DND-41 (cell line): Measurements from ENCODE around the gene GCN1.

Experiments
- ATAC-seq: fragments of 200-7000 bp; cut with Tn5 transposase; 3 replicates; pipeline ENCODE4 v1.9.1; 2021; ENCODE audit warnings: low read depth; ENCODE audit not compliant: insufficient read depth
- DNase-seq: peaks from one replicate; pipeline ENCODE4 v3.0.0-alpha.2; 2020
- H2AFZ ChIP-seq: 2 replicates; pipeline ENCODE4 v1.6.0; 2012; ENCODE audit warnings: low read depth, low read length
- H3K27ac ChIP-seq: 2 replicates; pipeline ENCODE4 v1.5.1; 2012; ENCODE audit warnings: low read length, inconsistent platforms
- H3K27me3 ChIP-seq: fragments of 200-600 bp; sonication (generic); 2 replicates; pipeline ENCODE4 v1.6.0; 2012; ENCODE audit warnings: low read length, mild to moderate bottlenecking, inconsistent platforms; ENCODE audit not compliant: insufficient read depth, poor library complexity
- H3K36me3 ChIP-seq: 2 replicates; pipeline ENCODE4 v1.5.1; 2012; ENCODE audit warnings: low read length, inconsistent platforms; ENCODE audit not compliant: insufficient read depth
- H3K4me1 ChIP-seq: 2 replicates; pipeline ENCODE4 v1.5.1; 2012; ENCODE audit warnings: mild to moderate bottlenecking, low read length; ENCODE audit not compliant: insufficient read depth
- H3K4me2 ChIP-seq: 2 replicates; pipeline ENCODE4 v1.6.0; 2012; ENCODE audit warnings: mild to moderate bottlenecking, moderate library complexity, low read length, inconsistent platforms; ENCODE audit not compliant: insufficient read depth
- H3K4me3 ChIP-seq, 2 experiments: fragments of 200-600 bp in 1 of 2; shearing (Covaris generic) in 1 of 2; 2 replicates each; pipeline ENCODE4 v1.5.1; 2012 to 2016; ENCODE audit warnings: inconsistent platforms in 2 of 2, low read length in 2 of 2, mild to moderate bottlenecking in 2 of 2, low read depth in 1 of 2, moderate library complexity in 1 of 2
- H3K79me2 ChIP-seq: 2 replicates; pipeline ENCODE4 v1.6.0; 2012; ENCODE audit warnings: low read length, inconsistent platforms; ENCODE audit not compliant: insufficient read depth
- H3K9ac ChIP-seq: 2 replicates; pipeline ENCODE4 v1.6.0; 2012; ENCODE audit warnings: low read depth, mild to moderate bottlenecking, inconsistent platforms, low read length, moderate library complexity
- H3K9me3 ChIP-seq: 2 replicates; pipeline ENCODE4 v1.5.1; 2012; ENCODE audit warnings: low read length, moderate library complexity, mild to moderate bottlenecking, inconsistent platforms; ENCODE audit not compliant: insufficient read depth, severe bottlenecking
- H4K20me1 ChIP-seq: 2 replicates; pipeline ENCODE4 v1.6.0; 2012; ENCODE audit warnings: low read length; ENCODE audit not compliant: insufficient read depth
- EZH2 ChIP-seq: IDR thresholded peaks from 3 replicates; pipeline ENCODE4 v1.6.1; 2012; ENCODE audit warnings: borderline replicate concordance, low read depth, mild to moderate bottlenecking, moderate library complexity, low read length, inconsistent platforms; ENCODE audit not compliant: severe bottlenecking
- TF ChIP-seq, protein P1 (sequence below): IDR thresholded peaks from 2 replicates; pipeline ENCODE4 v1.5.1; 2012; ENCODE audit warnings: borderline replicate concordance, low read length, moderate library complexity, mild to moderate bottlenecking; ENCODE audit not compliant: poor library complexity, severe bottlenecking; ENCODE audit errors: extremely low read depth

Gene GCN1

DNA sequence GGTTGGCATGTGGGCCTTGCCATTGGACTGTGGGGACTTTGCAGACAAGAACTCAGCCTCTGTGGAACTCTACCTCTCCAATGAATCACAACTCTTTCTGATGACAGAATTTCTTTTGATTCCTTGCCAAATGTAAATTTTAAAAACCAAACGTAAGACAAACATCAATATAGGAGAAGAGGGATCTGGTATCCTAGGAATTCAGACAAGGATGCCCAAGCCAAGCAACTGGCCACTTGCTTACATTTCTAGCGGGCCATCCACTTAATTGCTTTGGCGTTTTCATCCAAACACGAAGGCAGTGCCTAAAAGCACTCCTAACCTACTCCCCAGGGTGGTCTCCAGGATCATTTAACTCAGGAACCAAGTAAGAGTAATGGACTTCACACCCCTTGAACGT, 54.6 kb downstream of the GCN1 start:
- TF ChIP-seq, protein P1, sequence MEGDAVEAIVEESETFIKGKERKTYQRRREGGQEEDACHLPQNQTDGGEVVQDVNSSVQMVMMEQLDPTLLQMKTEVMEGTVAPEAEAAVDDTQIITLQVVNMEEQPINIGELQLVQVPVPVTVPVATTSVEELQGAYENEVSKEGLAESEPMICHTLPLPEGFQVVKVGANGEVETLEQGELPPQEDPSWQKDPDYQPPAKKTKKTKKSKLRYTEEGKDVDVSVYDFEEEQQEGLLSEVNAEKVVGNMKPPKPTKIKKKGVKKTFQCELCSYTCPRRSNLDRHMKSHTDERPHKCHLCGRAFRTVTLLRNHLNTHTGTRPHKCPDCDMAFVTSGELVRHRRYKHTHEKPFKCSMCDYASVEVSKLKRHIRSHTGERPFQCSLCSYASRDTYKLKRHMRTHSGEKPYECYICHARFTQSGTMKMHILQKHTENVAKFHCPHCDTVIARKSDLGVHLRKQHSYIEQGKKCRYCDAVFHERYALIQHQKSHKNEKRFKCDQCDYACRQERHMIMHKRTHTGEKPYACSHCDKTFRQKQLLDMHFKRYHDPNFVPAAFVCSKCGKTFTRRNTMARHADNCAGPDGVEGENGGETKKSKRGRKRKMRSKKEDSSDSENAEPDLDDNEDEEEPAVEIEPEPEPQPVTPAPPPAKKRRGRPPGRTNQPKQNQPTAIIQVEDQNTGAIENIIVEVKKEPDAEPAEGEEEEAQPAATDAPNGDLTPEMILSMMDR, result no peak
- TF ChIP-seq EZH2, result no peak
- DNase-seq, result no peak
- no peaks in the 10 kb centered on the region for H3K4me1 ChIP-seq

DNA sequence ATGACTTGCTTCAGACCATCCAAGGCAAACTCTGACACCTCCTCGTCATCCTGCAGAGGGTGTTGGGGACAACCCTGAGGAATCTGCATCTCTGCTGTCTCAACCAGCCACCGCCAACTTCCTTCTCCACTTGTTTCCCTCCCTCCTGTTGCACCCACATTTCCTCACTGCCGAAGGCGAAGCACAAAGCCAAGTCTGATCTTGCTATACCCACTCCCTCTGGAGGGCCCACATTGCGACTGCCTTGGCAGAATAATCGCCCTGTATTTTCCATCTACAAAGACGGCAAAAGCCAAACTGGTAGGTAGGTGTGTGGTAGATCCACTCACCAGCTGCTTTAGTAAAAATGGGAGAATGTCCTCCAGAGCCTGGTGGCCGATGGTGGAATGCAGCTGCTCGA, 56.1 kb downstream of the GCN1 start:
- DNase-seq (no peak), ATAC-seq (no peak)
- Histone ChIP-seq H3K27me3 (no peaks in the 10 kb centered on the region), H3K9ac (no peak overlapping the region), H3K4me3 (no peak overlapping the region), H4K20me1 (peaks cover 8% of the 10 kb centered on the region), H3K36me3 (peaks cover 94% of the 10 kb centered on the region), H3K4me2 (no peak overlapping the region), H3K27ac (no peak overlapping the region), H3K4me1 (no peaks in the 10 kb centered on the region), H2AFZ (no peak overlapping the region), H3K79me2 (no peaks in the 10 kb centered on the region), H3K9me3 (no peaks in the 10 kb centered on the region)
- no peak for TF ChIP-seq EZH2
- TF ChIP-seq, protein P1, result no peak

More for the DNA sequence above, 54.6 kb downstream of the GCN1 start:
- H3K27ac ChIP-seq, result no peak overlapping the region
- no peaks in the 10 kb centered on the region for H3K27me3 ChIP-seq
- no peaks in the 10 kb centered on the region for H3K79me2 ChIP-seq
- no peak overlapping the region for H2AFZ ChIP-seq
- no peak overlapping the region for H3K9ac ChIP-seq
- no peak overlapping the region for H3K4me2 ChIP-seq
- ATAC-seq, result no peak
- no peak overlapping the region for H3K4me3 ChIP-seq
- H4K20me1 ChIP-seq, result peaks cover 3% of the 10 kb centered on the region; the same call in 1 of the 2 replicates
- peaks cover 91% of the 10 kb centered on the region for H3K36me3 ChIP-seq
- H3K9me3 ChIP-seq, result no peaks in the 10 kb centered on the region

DNA sequence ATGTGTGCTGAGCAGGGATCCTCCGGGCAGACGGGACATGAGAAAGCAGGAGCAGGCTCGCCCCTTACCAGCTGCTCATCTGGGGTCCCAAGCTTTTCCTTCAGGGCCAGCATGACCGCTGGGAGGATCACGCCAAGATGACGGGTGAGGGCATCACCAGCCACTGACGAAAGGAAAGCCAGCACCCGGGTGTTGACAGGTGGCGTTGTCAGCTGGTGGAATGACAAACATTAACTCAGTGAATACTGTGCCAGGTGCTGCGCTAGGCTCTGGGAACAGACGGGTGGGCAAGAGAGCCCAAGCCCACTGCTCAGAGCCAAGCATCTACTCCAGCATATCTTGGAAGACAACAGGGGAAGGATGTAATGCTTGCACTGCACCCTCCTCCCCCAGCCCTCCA, 56.7 kb downstream of the GCN1 start:
- ATAC-seq (no peak), DNase-seq (no peak)
- Histone ChIP-seq H3K9me3 (no peaks in the 10 kb centered on the region), H3K79me2 (no peaks in the 10 kb centered on the region), H3K4me1 (no peaks in the 10 kb centered on the region), H3K9ac (no peak overlapping the region), H3K4me3 (no peak overlapping the region), H3K36me3 (peaks cover 94% of the 10 kb centered on the region), H3K27ac (no peak overlapping the region), H4K20me1 (peaks cover 8% of the 10 kb centered on the region), H3K27me3 (no peaks in the 10 kb centered on the region), H2AFZ (no peak overlapping the region), H3K4me2 (no peak overlapping the region)
- TF ChIP-seq, protein P1, result no peak
- no peak for TF ChIP-seq EZH2

DNA sequence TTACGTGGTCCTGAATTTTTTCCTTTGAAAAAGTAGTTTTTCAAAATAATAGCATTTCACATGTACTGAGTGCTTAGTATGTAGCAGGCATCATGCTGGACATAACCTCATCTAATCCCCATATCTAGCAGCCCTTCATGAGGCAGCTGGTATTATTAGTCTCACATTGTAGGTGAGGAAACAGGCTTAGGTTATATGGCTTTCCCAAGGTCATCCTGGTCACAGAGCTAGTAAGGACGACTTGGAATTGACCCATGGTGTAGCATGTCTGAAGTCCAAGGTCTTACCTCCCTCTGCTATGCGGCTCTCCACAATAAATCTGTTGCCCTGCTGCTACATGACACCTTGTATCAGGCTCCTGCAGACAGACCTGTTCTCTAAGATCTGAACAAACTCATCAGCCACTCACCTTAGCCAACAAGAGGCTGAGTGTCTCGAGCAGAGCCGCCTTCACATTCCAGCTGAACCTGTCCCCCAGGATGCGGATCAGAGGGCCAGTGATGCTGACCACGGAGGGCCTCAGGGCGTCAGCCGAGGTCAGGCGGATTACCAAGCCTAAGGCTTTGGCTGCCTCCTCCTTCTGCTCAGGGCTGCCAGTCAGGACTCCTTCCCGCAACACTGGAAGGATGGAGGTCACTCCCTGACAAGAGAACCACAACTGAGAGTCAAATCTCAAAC, 58.3 kb downstream of the GCN1 start:
- no peaks in the 10 kb centered on the region for H3K9me3 ChIP-seq
- peaks cover 95% of the 10 kb centered on the region for H3K36me3 ChIP-seq
- no peak for TF ChIP-seq EZH2
- TF ChIP-seq, protein P1, result no peak
- DNase-seq (no peak), ATAC-seq (no peak)
- H3K4me3 ChIP-seq, result no peak overlapping the region
- H3K79me2 ChIP-seq, result no peaks in the 10 kb centered on the region
- H3K4me2 ChIP-seq, result no peak overlapping the region
- no peak overlapping the region for H2AFZ ChIP-seq
- H3K27ac ChIP-seq, result no peak overlapping the region
- H3K9ac ChIP-seq, result no peak overlapping the region
- peaks cover 10% of the 10 kb centered on the region for H4K20me1 ChIP-seq
- no peaks in the 10 kb centered on the region for H3K4me1 ChIP-seq
- H3K27me3 ChIP-seq, result no peaks in the 10 kb centered on the region
